PC-3 (cell line): Measurements from ENCODE around the gene GAB1.

Experiments used
- CTCF ChIP-seq: fragments of 300-600 bp; sonication (generic); conservative IDR thresholded peaks from 2 replicates; pipeline ENCODE4 v1.5.1; 2017; ENCODE audit warnings: antibody characterized with exemption, low read depth, mild to moderate bottlenecking, low read length
- EZH2 ChIP-seq: fragments of 300-600 bp; sonication (generic); IDR thresholded peaks from one replicate; pipeline ENCODE4 v1.6.1; 2017; ENCODE audit warnings: antibody characterized with exemption, mild to moderate bottlenecking, low read length; ENCODE audit not compliant: unreplicated experiment

GRCh38 chr4:143313521-143313920 is 23.2 kb upstream of the GAB1 start:
- no peak for TF ChIP-seq CTCF
- TF ChIP-seq EZH2, result no peak
